Left ventricle myocardium superior (tissue), 1 donor: ENCODE data around the gene SUN3. TPM values are rescaled to one million over a fixed set of nuclear protein-coding genes. Genes with fewer than 3 reads are reported as not detected.
A peak's percentile ranks its signal among the peaks of the same experiment; 100 is the strongest.
"Not testable (repeated sequence)": the region's sequence is repeated elsewhere in the genome, so short reads cannot be mapped to it uniquely, and the experiment has no call there.

Source experiments
- ATAC-seq: fragments of 200-7000 bp; cut with Tn5 transposase; one replicate; pipeline ENCODE4 v1.9.1; 2020; ENCODE audit warnings: mild to moderate bottlenecking, moderate library complexity
- DNase-seq: peaks from one replicate; pipeline ENCODE4 v3.0.0-alpha.2; 2020
- intact Hi-C: fragments of 100-400 bp; cut with micrococcal nuclease; formaldehyde crosslinking; loops from one replicate; pipeline ENCODE4 v1.11.0; 2022
- total RNA-seq: library from RNA; stranded (reverse); fragmentation: NEBNext Ultra II Directional; extraction: Animal tissue kit (Norgen Biotek cat#: 25700); gene quantifications from one replicate; pipeline ENCODE4 v1.2.1, GENCODE V29; 2021
- donor health status: DM: no; HTN: yes; CAD: no; lungs with severe emphysema.

SUN3 gene
- total RNA-seq, 1 donor from 2014 or later = not detected

GRCh38 chr7:47950714-47951113, 78.2 kb downstream of the SUN3 start:
- intact Hi-C loops = no loop called here
- DNase-seq (peak; percentile 53), ATAC-seq (peak; percentile 81)

DNA sequence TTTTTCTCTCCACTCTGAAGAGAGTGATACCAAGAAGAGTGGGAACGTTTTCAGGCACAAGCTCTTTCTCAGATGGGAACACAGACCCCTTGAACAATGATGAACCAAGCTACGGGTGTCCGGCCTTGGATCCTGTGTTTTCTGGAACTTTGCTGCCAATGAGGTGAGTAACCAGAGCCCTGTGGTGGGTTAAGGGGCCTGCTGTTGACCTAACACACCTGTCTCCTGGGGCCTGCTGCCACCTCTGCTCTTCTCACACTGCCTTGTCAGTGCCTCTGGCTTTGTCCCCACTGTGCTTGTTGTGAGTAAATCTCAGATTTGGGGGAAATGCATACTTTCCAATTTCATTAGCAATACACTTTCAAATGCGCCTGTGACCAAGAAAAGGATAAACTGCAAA, 79.2 kb downstream of the SUN3 start:
- intact Hi-C loops = loop anchor here (10.0 kb wide), 1 partner anchor 155 kb away; no protein-coding TSS in a partner anchor
- DNase-seq = no peak
- no peak for ATAC-seq

DNA sequence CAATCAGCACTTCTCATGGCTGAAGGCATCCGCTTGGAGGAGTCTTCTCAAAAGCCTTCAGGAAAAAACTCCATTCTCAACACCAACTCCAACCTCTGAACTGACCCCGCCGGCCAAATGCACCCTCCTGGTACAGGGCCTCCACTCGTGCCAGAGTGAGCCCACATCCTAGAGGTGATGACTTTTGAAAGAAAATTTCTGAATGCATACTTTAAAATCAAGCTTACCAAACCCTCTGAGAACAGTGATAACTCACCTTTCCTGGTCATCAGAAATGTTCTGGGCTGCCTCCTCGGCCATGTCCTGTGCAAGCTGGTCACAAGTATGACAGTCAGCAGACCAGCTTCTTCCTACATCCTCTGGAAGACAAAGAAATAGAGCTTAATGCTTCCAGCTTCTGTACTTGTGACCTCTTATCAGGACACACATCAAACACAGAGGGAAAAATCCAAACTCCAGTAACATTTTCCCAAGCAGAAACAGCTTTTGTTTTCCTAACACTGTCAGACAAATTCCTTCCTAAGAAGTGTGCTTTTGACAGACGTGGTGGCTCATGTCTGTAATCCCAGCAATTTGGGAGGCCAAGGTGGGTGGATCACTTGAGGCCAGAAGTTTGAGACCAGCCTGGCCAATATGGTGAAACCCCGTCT, 80.6 kb downstream of the SUN3 start, which contains the start of gene PKD1L1:
Gene PKD1L1, minus strand, starts transcription at position 326 of the 650 bp plus-strand sequence. Its CDS starts 26 bp downstream, at position 300.
- intact Hi-C loops = loop anchor here (10.0 kb wide), 1 partner anchor 157 kb away; no protein-coding TSS in a partner anchor
- DNase-seq (no peak), ATAC-seq (peak; percentile 23)

DNA sequence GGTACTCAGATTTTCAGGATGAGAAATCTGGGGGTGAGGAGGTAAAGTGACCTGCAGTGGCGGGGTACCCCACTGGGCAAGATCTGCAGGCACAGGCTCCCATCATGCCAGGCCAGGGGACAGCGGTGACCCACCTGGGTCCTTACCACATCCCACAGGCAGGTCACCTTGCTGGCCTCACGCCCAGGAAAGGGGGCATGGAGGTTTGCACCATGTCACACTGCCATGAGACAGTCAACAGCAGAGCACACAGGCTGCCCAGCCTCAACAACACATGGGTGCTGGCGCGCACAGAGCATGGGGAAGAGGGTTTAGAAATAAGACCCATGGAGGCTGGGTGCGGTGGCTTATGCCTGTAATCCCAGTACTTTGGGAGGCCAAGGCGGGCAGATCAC, 81.6 kb downstream of the SUN3 start:
- DNase-seq = no peak
- no peak for ATAC-seq
- intact Hi-C loops = loop anchor here (10.0 kb wide), 1 partner anchor 157 kb away; no protein-coding TSS in a partner anchor

- intact Hi-C loops = loop anchor here (10.0 kb wide), 1 partner anchor 158 kb away; no protein-coding TSS in a partner anchor
- DNase-seq = no peak
- no peak for ATAC-seq
These were observed 82.1 kb downstream of the SUN3 start for GRCh38 chr7:47946581-47947354.

- intact Hi-C loops = loop anchor here (10.0 kb wide), 1 partner anchor 159 kb away; no protein-coding TSS in a partner anchor
- DNase-seq = peak; percentile 87
- ATAC-seq = no peak
These were observed 83.5 kb downstream of the SUN3 start for GRCh38 chr7:47945261-47946015.

DNA sequence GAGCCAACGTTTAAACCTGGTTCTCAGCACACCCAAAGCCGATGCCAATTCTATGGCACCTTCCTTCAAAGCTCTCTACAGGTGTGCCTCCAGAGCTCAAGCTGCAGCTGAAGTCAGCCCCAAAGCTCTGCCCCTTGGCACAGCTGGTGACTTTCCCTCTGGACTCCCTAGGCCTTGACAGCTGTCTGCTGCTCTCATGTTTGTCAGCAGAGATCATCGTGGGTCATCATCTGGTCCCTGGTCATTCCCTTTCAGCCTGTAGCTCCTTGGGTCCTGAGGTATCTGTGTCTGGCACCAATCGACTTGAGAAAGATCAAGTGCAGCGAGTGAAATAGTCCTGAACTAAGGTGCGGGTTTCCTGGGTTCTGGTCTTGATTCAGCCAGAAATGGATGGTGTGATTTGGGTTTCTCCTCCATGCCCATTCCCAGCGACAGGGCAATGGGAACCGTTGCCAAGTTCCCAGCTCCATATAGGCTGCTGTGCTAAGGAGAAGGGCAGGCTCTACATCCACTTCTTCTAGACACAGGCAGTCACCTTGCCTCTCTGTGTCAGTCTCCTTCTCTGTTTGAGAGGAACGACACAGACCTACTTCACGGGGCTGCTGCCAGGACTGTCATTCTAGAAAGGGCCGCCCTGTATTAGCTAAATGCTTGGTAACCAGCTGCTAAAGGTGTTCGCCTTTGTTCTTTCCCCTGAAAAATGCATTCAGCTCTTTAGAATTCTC, 84.2 kb downstream of the SUN3 start:
- no peak for DNase-seq
- ATAC-seq = no peak
- intact Hi-C loops = loop anchor here (10.0 kb wide), 1 partner anchor 160 kb away; no protein-coding TSS in a partner anchor

GRCh38 chr7:47943676-47944474, 85.0 kb downstream of the SUN3 start:
- intact Hi-C loops = loop anchor here (10.0 kb wide), 1 partner anchor 161 kb away; no protein-coding TSS in a partner anchor
- ATAC-seq = no peak
- no peak for DNase-seq

GRCh38 chr7:47942651-47943050, 86.3 kb downstream of the SUN3 start:
- ATAC-seq, DNase-seq: not testable (repeated sequence)
- intact Hi-C loops = loop anchor here (10.0 kb wide), 1 partner anchor 162 kb away; no protein-coding TSS in a partner anchor

- intact Hi-C loops = loop anchor here (10.0 kb wide), 1 partner anchor 163 kb away; no protein-coding TSS in a partner anchor
- DNase-seq (no peak), ATAC-seq (no peak)
These were observed 86.8 kb downstream of the SUN3 start for GRCh38 chr7:47942132-47942531.

DNA sequence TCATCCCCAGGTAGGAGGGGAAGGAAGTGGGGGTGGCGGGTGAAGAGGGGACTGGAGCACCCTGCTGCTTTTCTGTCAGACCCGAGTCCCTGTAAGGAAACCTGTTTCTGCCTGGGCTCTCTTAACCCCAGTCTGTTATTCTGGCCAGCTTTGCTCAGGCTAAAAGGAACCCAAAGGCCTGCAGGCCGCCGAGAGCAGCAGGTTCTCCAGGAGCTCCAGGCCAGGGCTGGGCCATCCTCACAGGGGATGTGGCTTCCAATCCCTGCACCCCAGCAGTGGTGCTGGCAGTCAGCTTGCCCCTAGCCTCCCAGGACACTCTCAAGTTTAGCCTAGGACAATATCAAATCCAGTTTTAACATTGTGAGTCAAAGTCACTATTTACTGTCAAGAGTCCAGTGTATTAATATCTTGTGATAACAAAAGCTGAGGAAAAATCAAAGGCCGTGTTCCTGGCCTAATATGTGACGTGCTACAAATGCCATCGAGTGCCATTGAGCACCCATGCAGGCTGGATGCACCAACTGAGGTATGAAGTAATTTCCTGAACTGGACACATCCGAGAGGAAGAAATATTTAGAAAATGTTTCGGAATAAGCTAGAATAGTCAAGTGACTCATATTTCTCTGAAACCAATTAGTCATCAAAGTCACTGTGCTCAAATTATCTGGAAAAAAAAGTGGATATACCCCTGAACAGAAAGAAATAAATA, 87.6 kb downstream of the SUN3 start:
- DNase-seq (no peak), ATAC-seq (peak; percentile 74)
- intact Hi-C loops = loop anchor here (10.0 kb wide), 1 partner anchor 164 kb away; no protein-coding TSS in a partner anchor

DNA sequence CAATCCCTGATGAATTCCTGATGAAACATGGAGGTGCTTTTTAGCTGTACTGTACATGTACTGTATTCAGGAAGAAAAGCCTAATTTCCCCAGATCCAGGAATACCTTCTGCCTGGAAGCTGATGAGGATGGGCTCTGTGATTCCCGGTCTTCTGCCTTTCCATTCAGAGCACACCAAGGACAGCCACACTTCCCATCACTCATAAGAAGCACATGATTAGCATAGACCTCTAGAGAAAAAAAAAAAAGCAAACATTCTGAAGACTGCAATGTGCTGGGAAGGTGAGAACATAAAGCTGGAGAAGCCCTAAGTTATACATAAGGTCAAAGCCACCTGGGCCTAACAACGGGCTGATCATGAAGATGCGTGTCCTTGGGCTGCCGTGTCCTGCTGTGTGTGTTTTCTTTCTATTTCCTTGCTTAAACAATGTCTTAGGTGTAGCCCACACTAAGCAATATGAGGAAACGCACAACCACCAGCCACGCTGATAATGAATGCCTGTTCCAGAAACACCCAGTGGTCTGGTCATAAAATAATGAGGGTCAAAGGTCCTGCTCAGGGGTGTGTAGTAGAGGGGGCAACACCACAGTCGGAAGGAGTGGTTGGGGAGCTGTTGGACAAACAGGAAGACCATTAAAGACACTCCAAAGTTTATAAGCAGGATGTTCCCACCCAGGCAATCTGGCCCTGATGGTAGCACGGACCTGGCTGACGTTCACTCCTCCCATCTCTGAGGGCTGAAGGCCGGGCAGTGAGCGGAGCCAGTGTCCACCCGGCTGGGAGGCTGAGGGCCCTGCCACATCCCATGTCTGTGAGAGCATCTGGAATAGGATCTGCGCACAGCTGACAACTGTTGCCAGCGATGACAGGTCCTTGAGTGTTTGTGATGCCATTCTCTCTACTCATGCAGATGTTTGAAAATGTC, 88.6 kb downstream of the SUN3 start:
- DNase-seq (peak; percentile 66), ATAC-seq (peak; percentile 78)
- intact Hi-C loops = loop anchor here (10.0 kb wide), 1 partner anchor 164 kb away; no protein-coding TSS in a partner anchor

- ATAC-seq = no peak
- DNase-seq = no peak
- intact Hi-C loops = loop anchor here (10.0 kb wide), 1 partner anchor 165 kb away; no protein-coding TSS in a partner anchor
These were observed 89.4 kb downstream of the SUN3 start for GRCh38 chr7:47939425-47940036.

DNA sequence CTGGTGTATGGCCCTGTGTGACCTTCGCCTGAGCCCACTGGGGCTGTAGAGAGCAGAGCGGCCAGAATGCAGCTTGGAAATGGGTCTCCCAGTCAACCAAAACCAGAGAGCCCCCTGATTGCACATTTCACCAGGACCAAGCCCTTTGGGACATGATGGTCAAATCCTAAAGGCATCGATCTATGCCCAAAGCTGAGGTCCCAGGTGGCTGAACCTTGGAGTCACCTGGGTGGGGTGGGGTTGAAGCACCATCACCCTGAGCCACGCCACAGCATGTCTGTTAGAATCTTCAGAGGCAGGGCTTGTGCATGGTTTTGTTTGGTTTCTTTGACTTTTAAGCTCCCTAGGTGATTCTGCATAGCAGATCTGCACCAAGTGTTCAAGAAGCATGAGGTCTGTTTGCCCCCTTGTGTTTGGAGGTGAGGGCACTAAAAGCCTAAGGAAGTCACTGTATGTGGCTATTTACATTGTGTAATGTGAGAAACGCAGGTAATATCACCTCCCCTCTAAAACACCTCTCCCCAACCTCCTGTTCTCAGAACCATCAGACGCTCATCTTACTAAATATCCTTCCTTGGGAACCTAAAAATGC, 90.2 kb downstream of the SUN3 start:
- no peak for DNase-seq
- no peak for ATAC-seq
- intact Hi-C loops = no loop called here
